ENCODE measurements around the gene MMP11.

MMP11 gene

GRCh38 chr22:23775779-23776375, 3.2 kb downstream of the MMP11 start:
- Histone ChIP-seq H3K27ac (ENCODE audit: low read length) (no peak overlapping the region), H3K4me3 (ENCODE audit: low read length) (no peak overlapping the region), H3K36me3 (ENCODE audit: insufficient read depth, low read depth, low read length) (no peaks in the 10 kb centered on the region), H3K4me1 (ENCODE audit: insufficient read depth, low read length) (peaks cover 6% of the 10 kb centered on the region; the same call in 1 of the 2 replicates), H3K9me3 (ENCODE audit: insufficient read depth, low read depth, low read length) (no peaks in the 10 kb centered on the region), H3K27me3 (ENCODE audit: insufficient read depth, low read length) (peaks cover 32% of the 10 kb centered on the region), H3K9ac (ENCODE audit: low read depth, low read length) (no peak overlapping the region)

- Histone ChIP-seq H3K36me3 (ENCODE audit: insufficient read depth, low read depth, low read length) (no peaks in the 10 kb centered on the region), H3K9me3 (ENCODE audit: insufficient read depth, low read depth, low read length) (no peaks in the 10 kb centered on the region), H3K27ac (ENCODE audit: low read length) (no peak overlapping the region), H3K9ac (ENCODE audit: low read depth, low read length) (no peak overlapping the region), H3K4me1 (ENCODE audit: insufficient read depth, low read length) (peaks cover 3% of the 10 kb centered on the region; the same call in 1 of the 2 replicates), H3K4me3 (ENCODE audit: low read length) (no peak overlapping the region), H3K27me3 (ENCODE audit: insufficient read depth, low read length) (peaks cover 30% of the 10 kb centered on the region)
Observed at GRCh38 chr22:23777776-23778576, 5.3 kb downstream of the MMP11 start.

GRCh38 chr22:23778577-23778900, 5.9 kb downstream of the MMP11 start:
- Histone ChIP-seq H3K27me3 (ENCODE audit: insufficient read depth, low read length) (peaks cover 25% of the 10 kb centered on the region), H3K4me1 (ENCODE audit: insufficient read depth, low read length) (no peaks in the 10 kb centered on the region), H3K27ac (ENCODE audit: low read length) (no peak overlapping the region), H3K36me3 (ENCODE audit: insufficient read depth, low read depth, low read length) (no peaks in the 10 kb centered on the region), H3K4me3 (ENCODE audit: low read length) (no peak overlapping the region), H3K9me3 (ENCODE audit: insufficient read depth, low read depth, low read length) (no peaks in the 10 kb centered on the region), H3K9ac (ENCODE audit: low read depth, low read length) (no peak overlapping the region)

GRCh38 chr22:23779083-23779482, 6.4 kb downstream of the MMP11 start:
- Histone ChIP-seq H3K4me1 (ENCODE audit: insufficient read depth, low read length) (no peaks in the 10 kb centered on the region), H3K36me3 (ENCODE audit: insufficient read depth, low read depth, low read length) (no peaks in the 10 kb centered on the region), H3K9me3 (ENCODE audit: insufficient read depth, low read depth, low read length) (no peaks in the 10 kb centered on the region), H3K4me3 (ENCODE audit: low read length) (no peak overlapping the region), H3K9ac (ENCODE audit: low read depth, low read length) (no peak overlapping the region), H3K27me3 (ENCODE audit: insufficient read depth, low read length) (peaks cover 19% of the 10 kb centered on the region), H3K27ac (ENCODE audit: low read length) (no peak overlapping the region)

- H3K9me3 ChIP-seq (ENCODE audit: insufficient read depth, low read depth, low read length): no peaks in the 10 kb centered on the region
- no peak overlapping the region for H3K27ac ChIP-seq (ENCODE audit: low read length)
- peaks cover 13% of the 10 kb centered on the region for H3K27me3 ChIP-seq (ENCODE audit: insufficient read depth, low read length)
- no peaks in the 10 kb centered on the region for H3K36me3 ChIP-seq (ENCODE audit: insufficient read depth, low read depth, low read length)
- no peak overlapping the region for H3K4me3 ChIP-seq (ENCODE audit: low read length)
- no peaks in the 10 kb centered on the region for H3K4me1 ChIP-seq (ENCODE audit: insufficient read depth, low read length)
- H3K9ac ChIP-seq (ENCODE audit: low read depth, low read length): no peak overlapping the region
Observed at GRCh38 chr22:23779731-23780130, 7.1 kb downstream of the MMP11 start.

- no peak overlapping the region for H3K9ac ChIP-seq (ENCODE audit: low read depth, low read length)
- no peaks in the 10 kb centered on the region for H3K9me3 ChIP-seq (ENCODE audit: insufficient read depth, low read depth, low read length)
- H3K36me3 ChIP-seq (ENCODE audit: insufficient read depth, low read depth, low read length): no peaks in the 10 kb centered on the region
- no peaks in the 10 kb centered on the region for H3K4me1 ChIP-seq (ENCODE audit: insufficient read depth, low read length)
- peaks cover 8% of the 10 kb centered on the region; the same call in 1 of the 2 replicates for H3K27me3 ChIP-seq (ENCODE audit: insufficient read depth, low read length)
- no peak overlapping the region for H3K4me3 ChIP-seq (ENCODE audit: low read length)
- no peak overlapping the region for H3K27ac ChIP-seq (ENCODE audit: low read length)
Observed at GRCh38 chr22:23780146-23780748, 7.6 kb downstream of the MMP11 start.

- no peak overlapping the region for H3K27ac ChIP-seq (ENCODE audit: low read length)
Observed at GRCh38 chr22:23781065-23781464, 8.4 kb downstream of the MMP11 start.

GRCh38 chr22:23781511-23782183, 9.0 kb downstream of the MMP11 start:
- Histone ChIP-seq H3K27ac (ENCODE audit: low read length) (no peak overlapping the region), H3K36me3 (ENCODE audit: insufficient read depth, low read depth, low read length) (no peaks in the 10 kb centered on the region), H3K4me3 (ENCODE audit: low read length) (no peak overlapping the region), H3K9ac (ENCODE audit: low read depth, low read length) (no peak overlapping the region), H3K9me3 (ENCODE audit: insufficient read depth, low read depth, low read length) (no peaks in the 10 kb centered on the region), H3K27me3 (ENCODE audit: insufficient read depth, low read length) (no peaks in the 10 kb centered on the region), H3K4me1 (ENCODE audit: insufficient read depth, low read length) (no peaks in the 10 kb centered on the region; the same call in 1 of the 2 replicates)

More at GRCh38 chr22:23781065-23781464, 8.4 kb downstream of the MMP11 start:
- no peaks in the 10 kb centered on the region for H3K27me3 ChIP-seq (ENCODE audit: insufficient read depth, low read length)
- no peaks in the 10 kb centered on the region for H3K9me3 ChIP-seq (ENCODE audit: insufficient read depth, low read depth, low read length)
- H3K36me3 ChIP-seq (ENCODE audit: insufficient read depth, low read depth, low read length): no peaks in the 10 kb centered on the region
- H3K4me3 ChIP-seq (ENCODE audit: low read length): no peak overlapping the region
- no peaks in the 10 kb centered on the region for H3K4me1 ChIP-seq (ENCODE audit: insufficient read depth, low read length)
- no peak overlapping the region for H3K9ac ChIP-seq (ENCODE audit: low read depth, low read length)

- no peak overlapping the region for H3K9ac ChIP-seq (ENCODE audit: low read depth, low read length)
- H3K4me3 ChIP-seq (ENCODE audit: low read length): no peak overlapping the region
- H3K27me3 ChIP-seq (ENCODE audit: insufficient read depth, low read length): no peaks in the 10 kb centered on the region
- H3K9me3 ChIP-seq (ENCODE audit: insufficient read depth, low read depth, low read length): no peaks in the 10 kb centered on the region
- no peaks in the 10 kb centered on the region for H3K36me3 ChIP-seq (ENCODE audit: insufficient read depth, low read depth, low read length)
- H3K4me1 ChIP-seq (ENCODE audit: insufficient read depth, low read length): no peaks in the 10 kb centered on the region; the same call in 1 of the 2 replicates
- H3K27ac ChIP-seq (ENCODE audit: low read length): no peak overlapping the region
Observed at GRCh38 chr22:23782252-23782651, 9.6 kb downstream of the MMP11 start.

GRCh38 chr22:23782703-23783102, 10.1 kb downstream of the MMP11 start:
- H3K36me3 ChIP-seq (ENCODE audit: insufficient read depth, low read depth, low read length): no peaks in the 10 kb centered on the region
- no peak overlapping the region for H3K27ac ChIP-seq (ENCODE audit: low read length)
- H3K4me1 ChIP-seq (ENCODE audit: insufficient read depth, low read length): no peaks in the 10 kb centered on the region; the same call in 1 of the 2 replicates
- H3K27me3 ChIP-seq (ENCODE audit: insufficient read depth, low read length): no peaks in the 10 kb centered on the region
- H3K4me3 ChIP-seq (ENCODE audit: low read length): no peak overlapping the region
- H3K9ac ChIP-seq (ENCODE audit: low read depth, low read length): no peak overlapping the region
- no peaks in the 10 kb centered on the region for H3K9me3 ChIP-seq (ENCODE audit: insufficient read depth, low read depth, low read length)

- H3K27ac ChIP-seq (ENCODE audit: low read length): no peak overlapping the region
- H3K9ac ChIP-seq (ENCODE audit: low read depth, low read length): no peak overlapping the region
- H3K27me3 ChIP-seq (ENCODE audit: insufficient read depth, low read length): no peaks in the 10 kb centered on the region
- H3K36me3 ChIP-seq (ENCODE audit: insufficient read depth, low read depth, low read length): no peaks in the 10 kb centered on the region
- no peaks in the 10 kb centered on the region for H3K9me3 ChIP-seq (ENCODE audit: insufficient read depth, low read depth, low read length)
- no peak overlapping the region for H3K4me3 ChIP-seq (ENCODE audit: low read length)
- peaks cover 5% of the 10 kb centered on the region; the same call in 1 of the 2 replicates for H3K4me1 ChIP-seq (ENCODE audit: insufficient read depth, low read length)
Observed at GRCh38 chr22:23783265-23784150, 10.9 kb downstream of the MMP11 start.
